Urinary bladder (tissue), 4 donors: ENCODE measurements around the gene RAB3C. TPM values are rescaled to one million over a fixed set of nuclear protein-coding genes. Genes with fewer than 3 reads are reported as not detected.
"Not testable (repeated sequence)": the region's sequence is repeated elsewhere in the genome, so short reads cannot be mapped to it uniquely, and the experiment has no call there.

Source experiments
- DNase-seq: peaks from one replicate; pipeline ENCODE4 v3.0.0-alpha.2; 2015; ENCODE audit errors: extremely low spot score
- H3K27ac ChIP-seq: one replicate; pipeline ENCODE4 v1.5.1; 2013; ENCODE audit warnings: low read depth, mild to moderate bottlenecking, moderate library complexity
- H3K36me3 ChIP-seq: one replicate; pipeline ENCODE4 v1.6.1; 2013; ENCODE audit warnings: mild to moderate bottlenecking, moderate library complexity; ENCODE audit not compliant: insufficient read depth
- H3K4me1 ChIP-seq: one replicate; pipeline ENCODE4 v1.6.1; 2013; ENCODE audit warnings: mild to moderate bottlenecking, moderate library complexity; ENCODE audit not compliant: insufficient read depth
- H3K4me3 ChIP-seq: one replicate; pipeline ENCODE4 v1.5.1; 2013; ENCODE audit warnings: low read depth, low read length
- WGBS: extraction: QIAGEN DNeasy Blood & Tissue Kit; methylation state at CpG from one replicate; pipeline ENCODE4 v1.1.7; 2013; 5-methylcytosine and 5-hydroxymethylcytosine counted together
- polyA plus RNA-seq: library from polyadenylated mRNA; stranded (reverse); fragments of 200-250 nt; gene quantifications from one replicate; pipeline ENCODE4 v1.2.3, GENCODE V29; 2013
- total RNA-seq: library from RNA; depleted of rRNA; stranded (reverse); fragments of >200 nt; gene quantifications from one replicate; pipeline ENCODE4 v1.2.3, GENCODE V29; 2014
- donor health status: healthy with polysubstance abuse.
- donor health status: healthy.

RAB3C gene
- total and polyA plus RNA-seq, 2 donors = 2.0 to 3.9 TPM

GRCh38 chr5:58674070-58674469 is 91.2 kb downstream of the RAB3C start:
- H3K4me1 ChIP-seq = no peaks in the 10 kb centered on the region
- 86% methylated on average over 2 of the region's 2 CpGs for WGBS

GRCh38 chr5:58674711-58675110 is 91.8 kb downstream of the RAB3C start:
- DNase-seq = no peak
- Histone ChIP-seq H3K36me3 (no peaks in the 10 kb centered on the region), H3K4me3 (no peak overlapping the region), H3K27ac (no peak overlapping the region), H3K4me1 (no peaks in the 10 kb centered on the region)
- WGBS = 82% methylated on average over 2 of the region's 2 CpGs

More at GRCh38 chr5:58674070-58674469, 91.2 kb downstream of the RAB3C start:
- Histone ChIP-seq H3K4me3 (no peak overlapping the region), H3K36me3 (no peaks in the 10 kb centered on the region), H3K27ac (no peak overlapping the region)
- no peak for DNase-seq

GRCh38 chr5:58675341-58675740 is 92.5 kb downstream of the RAB3C start:
- Histone ChIP-seq H3K27ac (no peak overlapping the region), H3K4me1 (no peaks in the 10 kb centered on the region), H3K36me3 (no peaks in the 10 kb centered on the region), H3K4me3 (no peak overlapping the region)
- 77% methylated on average over 1 of the region's 1 CpG for WGBS
- no peak for DNase-seq

- Histone ChIP-seq H3K4me1 (no peaks in the 10 kb centered on the region), H3K27ac (no peak overlapping the region), H3K36me3 (no peaks in the 10 kb centered on the region), H3K4me3 (no peak overlapping the region)
- 87% methylated on average over 2 of the region's 2 CpGs for WGBS
- DNase-seq = no peak
Observed at GRCh38 chr5:58677650-58678049, 94.8 kb downstream of the RAB3C start.

- H3K36me3 ChIP-seq = no peaks in the 10 kb centered on the region
- whole genome bisulfite sequencing = 67% methylated on average over 2 of the region's 2 CpGs
- DNase-seq = no peak
Observed at GRCh38 chr5:58680503-58680902, 97.6 kb downstream of the RAB3C start.

GRCh38 chr5:58681943-58682342 is 99.1 kb downstream of the RAB3C start:
- Histone ChIP-seq H3K4me1 (no peaks in the 10 kb centered on the region), H3K27ac (no peak overlapping the region), H3K4me3 (no peak overlapping the region), H3K36me3 (no peaks in the 10 kb centered on the region)
- 83% methylated on average over 5 of the region's 5 CpGs for WGBS
- DNase-seq = no peak

More at GRCh38 chr5:58680503-58680902, 97.6 kb downstream of the RAB3C start:
- H3K4me3 ChIP-seq = no peak overlapping the region
- no peaks in the 10 kb centered on the region for H3K4me1 ChIP-seq
- no peak overlapping the region for H3K27ac ChIP-seq

- Histone ChIP-seq H3K27ac (no peak overlapping the region), H3K4me3 (no peak overlapping the region), H3K36me3 (no peaks in the 10 kb centered on the region), H3K4me1 (no peaks in the 10 kb centered on the region)
- DNase-seq = no peak
- 95% methylated on average over 2 of the region's 2 CpGs for WGBS
Observed at GRCh38 chr5:58683567-58683966, 100.7 kb downstream of the RAB3C start.

- WGBS = 65% methylated on average over 2 of the region's 2 CpGs
- Histone ChIP-seq H3K4me3 (no peak overlapping the region), H3K27ac (no peak overlapping the region), H3K4me1 (no peaks in the 10 kb centered on the region), H3K36me3 (no peaks in the 10 kb centered on the region)
- no peak for DNase-seq
Observed at GRCh38 chr5:58687079-58687478, 104.2 kb downstream of the RAB3C start.

- Histone ChIP-seq H3K36me3 (no peaks in the 10 kb centered on the region), H3K4me1 (no peaks in the 10 kb centered on the region), H3K4me3 (no peak overlapping the region), H3K27ac (no peak overlapping the region)
- no peak for DNase-seq
Observed at GRCh38 chr5:58687595-58687994, 104.7 kb downstream of the RAB3C start.

GRCh38 chr5:58699088-58699761 is 116.3 kb downstream of the RAB3C start:
- not testable (repeated sequence) for H3K4me3 ChIP-seq, H3K4me1 ChIP-seq, H3K27ac ChIP-seq, DNase-seq, H3K36me3 ChIP-seq
- whole genome bisulfite sequencing = 76% methylated on average over 5 of the region's 5 CpGs

GRCh38 chr5:58699762-58700118 is 116.9 kb downstream of the RAB3C start:
- WGBS = 78% methylated on average over 6 of the region's 6 CpGs
- no peak overlapping the region for H3K27ac ChIP-seq
- H3K4me1 ChIP-seq = no peaks in the 10 kb centered on the region
- no peak for DNase-seq
- no peak overlapping the region for H3K4me3 ChIP-seq
- H3K36me3 ChIP-seq = no peaks in the 10 kb centered on the region

GRCh38 chr5:58703925-58704555 is 121.2 kb downstream of the RAB3C start:
- 62% methylated on average over 3 of the region's 3 CpGs for WGBS
- no peak for DNase-seq
- no peak overlapping the region for H3K27ac ChIP-seq
- no peaks in the 10 kb centered on the region for H3K4me1 ChIP-seq
- H3K36me3 ChIP-seq = no peaks in the 10 kb centered on the region
- no peak overlapping the region for H3K4me3 ChIP-seq

- DNase-seq = no peak
- Histone ChIP-seq H3K27ac (no peak overlapping the region), H3K36me3 (no peaks in the 10 kb centered on the region), H3K4me1 (no peaks in the 10 kb centered on the region), H3K4me3 (no peak overlapping the region)
- 39% methylated on average over 3 of the region's 3 CpGs for WGBS
Observed at GRCh38 chr5:58706736-58707135, 123.9 kb downstream of the RAB3C start.

- WGBS = 63% methylated on average over 1 of the region's 1 CpG
- no peak overlapping the region for H3K4me3 ChIP-seq
Observed at GRCh38 chr5:58708456-58708855, 125.6 kb downstream of the RAB3C start.

More at GRCh38 chr5:58708456-58708855, 125.6 kb downstream of the RAB3C start:
- no peaks in the 10 kb centered on the region for H3K36me3 ChIP-seq
- no peak for DNase-seq
- H3K27ac ChIP-seq = no peak overlapping the region
- H3K4me1 ChIP-seq = no peaks in the 10 kb centered on the region
